ENCODE results near the gene FOLR2.

Gene FOLR2

DNA sequence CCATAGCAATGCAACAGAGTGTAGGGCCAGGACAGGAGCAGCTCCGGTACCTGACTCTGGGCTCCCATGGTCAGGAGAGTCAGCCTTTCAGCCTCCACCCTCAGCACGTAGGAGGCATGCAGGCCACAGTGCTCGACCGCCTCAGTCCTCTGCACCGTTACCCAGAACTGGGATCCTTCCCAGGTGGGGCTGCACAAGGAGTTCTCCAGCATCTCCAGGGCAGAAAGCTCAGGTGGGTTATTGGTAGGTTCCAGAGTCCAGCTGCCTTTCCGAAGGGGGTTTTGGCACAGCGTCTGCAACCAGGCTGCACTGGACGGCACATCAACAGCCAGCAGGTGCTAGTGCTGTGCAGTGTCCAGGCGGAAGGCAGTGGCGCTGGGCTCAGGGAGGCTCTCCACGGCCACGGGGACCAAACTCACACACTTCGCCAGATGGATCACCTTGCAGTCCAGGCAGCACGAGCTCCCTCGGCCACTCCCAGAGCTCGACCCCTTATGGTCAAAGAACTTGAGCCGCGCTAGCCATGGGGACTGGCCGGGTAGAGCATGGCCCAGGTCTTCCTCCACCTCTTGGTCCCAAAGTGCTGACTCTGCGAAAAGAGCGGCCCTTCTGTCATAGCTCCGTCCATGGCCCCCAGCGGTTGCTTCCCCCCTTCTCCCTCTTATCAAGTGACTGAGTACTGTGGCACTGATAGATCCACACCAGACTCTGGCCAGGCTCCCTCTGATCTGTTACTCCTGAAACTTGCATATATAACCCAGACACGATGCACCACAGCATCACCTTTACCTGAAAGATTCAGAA is 34.3 kb downstream of the FOLR2 start:
- Histone ChIP-seq H3K4me3 (ENCODE audit: low read depth in 1 of 2, low read length in 1 of 2) (no peak overlapping the region), H3K36me3 (no peaks in the 10 kb centered on the region), H3K9me3 (no peaks in the 10 kb centered on the region), H3K27me3 (peaks cover 94% of the 10 kb centered on the region), H3K27ac (no peak overlapping the region), H3K4me1 (ENCODE audit: control insufficient read depth in 1 of 2, insufficient read depth in 1 of 2, low read depth in 1 of 2, low read length in 1 of 2) (no peaks in the 10 kb centered on the region)
- TF ChIP-seq, protein P1, sequence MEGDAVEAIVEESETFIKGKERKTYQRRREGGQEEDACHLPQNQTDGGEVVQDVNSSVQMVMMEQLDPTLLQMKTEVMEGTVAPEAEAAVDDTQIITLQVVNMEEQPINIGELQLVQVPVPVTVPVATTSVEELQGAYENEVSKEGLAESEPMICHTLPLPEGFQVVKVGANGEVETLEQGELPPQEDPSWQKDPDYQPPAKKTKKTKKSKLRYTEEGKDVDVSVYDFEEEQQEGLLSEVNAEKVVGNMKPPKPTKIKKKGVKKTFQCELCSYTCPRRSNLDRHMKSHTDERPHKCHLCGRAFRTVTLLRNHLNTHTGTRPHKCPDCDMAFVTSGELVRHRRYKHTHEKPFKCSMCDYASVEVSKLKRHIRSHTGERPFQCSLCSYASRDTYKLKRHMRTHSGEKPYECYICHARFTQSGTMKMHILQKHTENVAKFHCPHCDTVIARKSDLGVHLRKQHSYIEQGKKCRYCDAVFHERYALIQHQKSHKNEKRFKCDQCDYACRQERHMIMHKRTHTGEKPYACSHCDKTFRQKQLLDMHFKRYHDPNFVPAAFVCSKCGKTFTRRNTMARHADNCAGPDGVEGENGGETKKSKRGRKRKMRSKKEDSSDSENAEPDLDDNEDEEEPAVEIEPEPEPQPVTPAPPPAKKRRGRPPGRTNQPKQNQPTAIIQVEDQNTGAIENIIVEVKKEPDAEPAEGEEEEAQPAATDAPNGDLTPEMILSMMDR (IDR thresholded peaks at IDR 0.05): no peak

DNA sequence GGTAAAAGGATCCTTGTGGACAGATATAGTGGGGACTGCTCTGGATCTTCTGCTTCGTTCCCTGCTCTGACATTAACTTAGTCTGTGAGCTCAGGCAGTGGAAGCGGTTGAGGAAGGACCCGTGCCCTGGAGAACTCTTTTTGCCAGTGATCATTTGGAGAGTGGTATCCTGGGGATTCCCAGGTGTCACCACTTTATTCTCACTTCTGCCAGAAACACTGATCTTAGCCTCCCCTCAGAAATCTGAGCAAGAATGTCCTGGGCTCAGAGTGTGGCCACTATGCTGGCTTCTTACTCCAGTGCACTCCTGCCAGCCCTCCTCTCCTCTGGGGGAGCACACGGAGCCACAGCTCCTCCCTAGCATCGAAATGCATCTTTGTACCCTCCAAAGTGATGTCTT is 35.0 kb downstream of the FOLR2 start:
- H3K36me3 ChIP-seq: no peaks in the 10 kb centered on the region
- no peaks in the 10 kb centered on the region for H3K9me3 ChIP-seq
- H3K27ac ChIP-seq: no peak overlapping the region
- no peak overlapping the region for H3K4me3 ChIP-seq (ENCODE audit: low read depth in 1 of 2, low read length in 1 of 2)
- no peaks in the 10 kb centered on the region for H3K4me1 ChIP-seq (ENCODE audit: control insufficient read depth in 1 of 2, insufficient read depth in 1 of 2, low read depth in 1 of 2, low read length in 1 of 2)
- peaks cover 94% of the 10 kb centered on the region for H3K27me3 ChIP-seq
- TF ChIP-seq, protein P1 (IDR thresholded peaks at IDR 0.05): no peak

DNA sequence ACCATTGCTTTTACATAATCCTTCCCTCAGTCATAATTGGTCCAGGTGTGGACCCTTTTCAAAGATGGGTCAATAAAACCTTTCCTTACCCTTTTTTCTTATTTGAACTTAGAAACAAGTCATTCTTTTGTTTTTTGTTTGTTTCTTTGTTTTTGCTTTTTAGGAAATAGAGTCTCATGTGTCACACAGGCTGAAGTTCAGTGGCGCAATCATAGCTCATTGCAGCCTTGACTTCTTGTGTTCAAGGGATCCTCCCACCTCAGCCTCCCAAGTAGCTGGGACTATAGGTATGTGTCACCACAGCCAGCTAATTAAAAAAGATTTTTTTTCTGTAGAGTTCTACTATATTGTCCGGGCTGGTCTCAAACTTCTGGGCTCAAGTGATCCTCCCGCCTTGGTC is 36.8 kb downstream of the FOLR2 start:
- H3K9me3 ChIP-seq: no peaks in the 10 kb centered on the region
- H3K27ac ChIP-seq: no peak overlapping the region
- TF ChIP-seq, protein P1 (IDR thresholded peaks at IDR 0.05): no peak
- H3K36me3 ChIP-seq: no peaks in the 10 kb centered on the region
- H3K4me1 ChIP-seq (ENCODE audit: control insufficient read depth in 1 of 2, insufficient read depth in 1 of 2, low read depth in 1 of 2, low read length in 1 of 2): no peaks in the 10 kb centered on the region
- no peak overlapping the region for H3K4me3 ChIP-seq (ENCODE audit: low read depth in 1 of 2, low read length in 1 of 2)
- peaks cover 91% of the 10 kb centered on the region for H3K27me3 ChIP-seq

DNA sequence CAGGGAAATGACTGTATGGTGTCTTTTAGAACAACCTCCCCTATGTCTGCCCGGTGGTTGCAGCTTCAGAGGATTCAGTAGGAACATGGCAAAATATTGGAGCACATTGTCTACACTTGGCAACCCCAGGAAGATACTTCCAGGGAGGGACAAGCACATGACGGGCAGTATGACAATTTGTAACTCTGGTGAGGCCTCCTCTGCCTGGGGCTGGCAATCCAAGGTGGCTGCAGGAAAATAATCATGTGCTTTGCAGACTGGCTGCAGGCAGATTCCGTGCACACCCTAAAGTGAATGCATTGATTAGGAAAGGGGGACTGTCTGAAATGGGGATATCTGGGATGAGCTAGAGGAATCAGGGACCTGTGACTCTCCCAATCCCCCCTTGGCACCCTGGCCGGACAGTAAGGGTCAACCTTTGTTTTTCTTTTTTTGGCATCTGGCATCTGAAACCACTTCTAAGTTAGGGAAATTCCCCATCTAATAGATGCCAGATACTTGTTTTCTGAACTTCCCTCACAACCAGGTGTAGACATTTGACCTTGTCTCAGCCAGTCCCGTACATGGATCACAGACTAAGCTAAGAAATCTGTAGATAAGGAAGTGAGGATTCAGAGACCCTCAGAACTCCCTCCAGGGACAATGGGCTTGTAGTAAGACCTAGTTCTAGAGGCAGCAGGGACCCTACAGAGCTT is 37.9 kb downstream of the FOLR2 start:
- no peaks in the 10 kb centered on the region for H3K4me1 ChIP-seq (ENCODE audit: control insufficient read depth in 1 of 2, insufficient read depth in 1 of 2, low read depth in 1 of 2, low read length in 1 of 2)
- H3K27ac ChIP-seq: no peak overlapping the region
- no peaks in the 10 kb centered on the region for H3K9me3 ChIP-seq
- no peak overlapping the region for H3K4me3 ChIP-seq (ENCODE audit: low read depth in 1 of 2, low read length in 1 of 2)
- peaks cover 88% of the 10 kb centered on the region for H3K27me3 ChIP-seq
- no peaks in the 10 kb centered on the region for H3K36me3 ChIP-seq
- TF ChIP-seq, protein P1 (IDR thresholded peaks at IDR 0.05): no peak

DNA sequence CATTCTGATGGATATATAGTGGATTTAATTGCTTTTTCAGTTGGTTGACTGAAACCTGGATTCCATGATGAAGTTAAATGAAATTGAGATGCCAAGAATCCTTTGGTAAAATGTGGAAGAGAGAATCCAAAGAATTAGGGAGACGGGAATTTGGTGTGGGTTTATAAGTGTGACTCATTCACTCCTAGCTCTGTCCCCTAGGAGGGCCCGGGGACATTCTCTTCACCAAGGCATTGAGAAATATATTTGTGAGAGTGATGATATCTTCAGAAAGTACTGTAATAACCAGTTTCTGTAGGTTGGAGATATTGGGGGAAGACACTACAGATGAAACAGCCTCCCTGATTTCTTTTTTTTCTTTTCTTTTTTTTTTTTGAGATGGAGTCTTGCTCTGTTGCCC is 41.0 kb downstream of the FOLR2 start:
- Histone ChIP-seq H3K27ac (no peak overlapping the region), H3K27me3 (peaks cover 84% of the 10 kb centered on the region)

More for the DNA sequence above, 41.0 kb downstream of the FOLR2 start:
- Histone ChIP-seq H3K4me1 (ENCODE audit: control insufficient read depth in 1 of 2, insufficient read depth in 1 of 2, low read depth in 1 of 2, low read length in 1 of 2) (no peaks in the 10 kb centered on the region), H3K4me3 (ENCODE audit: low read depth in 1 of 2, low read length in 1 of 2) (no peak overlapping the region), H3K36me3 (no peaks in the 10 kb centered on the region), H3K9me3 (no peaks in the 10 kb centered on the region)
- TF ChIP-seq, protein P1 (IDR thresholded peaks at IDR 0.05): no peak

Measured in neutrophil (primary cell).